Tibial nerve (tissue), 4 donors: Measurements from ENCODE around the gene CCDC50. TPM values are rescaled to one million over a fixed set of nuclear protein-coding genes. Genes with fewer than 3 reads are reported as not detected.

ENCODE experiments used
- DNase-seq, 2 donors: peaks; one replicate each; pipeline ENCODE4 v3.0.0-alpha.2; 2019; ENCODE audit warnings: low spot score in 2 of 2
- H3K27ac ChIP-seq, 4 donors: fragments of 200-600 bp; sonication (generic) in 3 of 4; one replicate each; pipeline ENCODE4 v1.5.1; 2017 to 2019; ENCODE audit warnings: mild to moderate bottlenecking in 1 of 4
- H3K27me3 ChIP-seq, 2 donors: fragments of 200-600 bp; sonication (generic) in 1 of 2; one replicate each; pipeline versions ENCODE4 v1.5.1 to v1.6.0; 2017 to 2019
- H3K36me3 ChIP-seq, 3 donors: fragments of 200-600 bp; sonication (generic); one replicate each; pipeline ENCODE4 v1.5.1; 2018 to 2019
- H3K4me1 ChIP-seq, 4 donors: fragments of 200-600 bp; sonication (generic) in 3 of 4; one replicate each; pipeline ENCODE4 v1.5.1; 2017 to 2019
- H3K4me3 ChIP-seq, 4 donors: fragments of 200-600 bp; sonication (generic) in 3 of 4; one replicate each; pipeline ENCODE4 v1.5.1; 2017 to 2019; ENCODE audit warnings: mild to moderate bottlenecking in 1 of 4, moderate library complexity in 1 of 4
- H3K9me3 ChIP-seq, 4 donors: fragments of 200-600 bp; sonication (generic) in 3 of 4; one replicate each; pipeline ENCODE4 v1.5.1; 2017 to 2019
- CTCF ChIP-seq, 5 experiments: fragments of 200-600 bp in 3 of 5; fragments of 450-650 bp in 2 of 5; sonication (generic) in 3 of 5; IDR thresholded peaks; one replicate each; pipeline ENCODE4 v1.5.1; 2016 to 2019; ENCODE audit warnings: antibody characterized with exemption in 5 of 5, mild to moderate bottlenecking in 3 of 5, moderate library complexity in 2 of 5
- EP300 ChIP-seq, 2 donors: sonication (generic); formaldehyde crosslinking; IDR thresholded peaks; one replicate each; pipeline ENCODE4 v1.6.1; 2017; ENCODE audit warnings: antibody characterized with exemption in 2 of 2, mild to moderate bottlenecking in 1 of 2
- POLR2A ChIP-seq, 2 donors: fragments of 450-650 bp; IDR thresholded peaks; one replicate each; pipeline ENCODE4 v1.6.1; 2017; ENCODE audit warnings: antibody characterized with exemption in 2 of 2, mild to moderate bottlenecking in 2 of 2, moderate library complexity in 2 of 2
- WGBS, 2 donors: methylation state at CpG; one replicate each; pipeline ENCODE4 v1.1.5; 2018; 5-methylcytosine and 5-hydroxymethylcytosine counted together
- total RNA-seq, 4 donors: library from RNA; depleted of rRNA; stranded (reverse); fragments of >200 nt; gene quantifications; one replicate each; pipeline ENCODE4 v1.1.0, GENCODE V29; 2016

The CCDC50 gene
- total RNA-seq, 4 donors from 2014 or later, result 83.5 to 99.6 (median 94.2) TPM

GRCh38 chr3:191401775-191402357 lies 72.7 kb downstream of the CCDC50 start:
- H3K27ac ChIP-seq, result no peak overlapping the region
- DNase-seq, result no peak
- TF ChIP-seq EP300 (IDR thresholded peaks at IDR 0.05) (no peak), POLR2A (IDR thresholded peaks at IDR 0.05) (no peak), CTCF (IDR thresholded peaks at IDR 0.05) (no peak)
- H3K9me3 ChIP-seq, result no peaks in the 10 kb centered on the region
- no peak overlapping the region for H3K4me3 ChIP-seq
- 87 to 89% methylated on average over 12 of the region's 12 CpGs for WGBS, 2 donors
- no peaks in the 10 kb centered on the region for H3K4me1 ChIP-seq
- peaks cover 0 to 22% (median 0%) of the 10 kb centered on the region in 3 donors for H3K36me3 ChIP-seq
- H3K27me3 ChIP-seq, result no peaks in the 10 kb centered on the region

GRCh38 chr3:191409791-191410359 lies 80.7 kb downstream of the CCDC50 start:
- TF ChIP-seq EP300 (IDR thresholded peaks at IDR 0.05) (no peak), POLR2A (IDR thresholded peaks at IDR 0.05) (no peak), CTCF (IDR thresholded peaks at IDR 0.05) (no peak)
- WGBS, 2 donors, result 94% methylated on average over 3 of the region's 3 CpGs
- DNase-seq, result no peak
- Histone ChIP-seq H3K4me3 (no peak overlapping the region), H3K9me3 (peaks cover 0 to 17% (median 4%) of the 10 kb centered on the region in 4 donors), H3K27me3 (no peaks in the 10 kb centered on the region), H3K4me1 (no peaks in the 10 kb centered on the region), H3K36me3 (no peaks in the 10 kb centered on the region), H3K27ac (no peak overlapping the region)

- Histone ChIP-seq H3K36me3 (no peaks in the 10 kb centered on the region), H3K27ac (no peak overlapping the region), H3K9me3 (peaks cover 0 to 17% (median 4%) of the 10 kb centered on the region in 4 donors), H3K27me3 (no peaks in the 10 kb centered on the region), H3K4me1 (no peaks in the 10 kb centered on the region), H3K4me3 (no peak overlapping the region)
- no peak for DNase-seq
- no peak for TF ChIP-seq CTCF (IDR thresholded peaks at IDR 0.05)
- TF ChIP-seq POLR2A (IDR thresholded peaks at IDR 0.05), result no peak
- no peak for TF ChIP-seq EP300 (IDR thresholded peaks at IDR 0.05)
- WGBS, 2 donors, result 46 to 68% methylated on average over 1 of the region's 1 CpG
These were observed 83.6 kb downstream of the CCDC50 start for GRCh38 chr3:191412759-191413158.

- H3K4me1 ChIP-seq, result no peaks in the 10 kb centered on the region
- TF ChIP-seq CTCF (IDR thresholded peaks at IDR 0.05) (no peak), POLR2A (IDR thresholded peaks at IDR 0.05) (no peak), EP300 (IDR thresholded peaks at IDR 0.05) (no peak)
- WGBS, 2 donors, result 21 to 34% methylated on average over 2 of the region's 2 CpGs
- DNase-seq, result no peak
- H3K27me3 ChIP-seq, result no peaks in the 10 kb centered on the region
- no peaks in the 10 kb centered on the region for H3K36me3 ChIP-seq
- no peak overlapping the region for H3K4me3 ChIP-seq
- H3K9me3 ChIP-seq, result peaks cover 0 to 16% (median 4%) of the 10 kb centered on the region in 4 donors
- H3K27ac ChIP-seq, result no peak overlapping the region
These were observed 85.1 kb downstream of the CCDC50 start for GRCh38 chr3:191414286-191414685.

GRCh38 chr3:191414732-191415131 lies 85.5 kb downstream of the CCDC50 start:
- H3K4me3 ChIP-seq, result no peak overlapping the region
- H3K4me1 ChIP-seq, result no peaks in the 10 kb centered on the region
- H3K9me3 ChIP-seq, result peaks cover 0 to 12% (median 3%) of the 10 kb centered on the region in 4 donors
- no peak overlapping the region for H3K27ac ChIP-seq
- no peak for DNase-seq
- WGBS, 2 donors, result 94 to 96% methylated on average over 1 of the region's 1 CpG
- no peak for TF ChIP-seq EP300 (IDR thresholded peaks at IDR 0.05)
- TF ChIP-seq CTCF (IDR thresholded peaks at IDR 0.05), result no peak
- no peak for TF ChIP-seq POLR2A (IDR thresholded peaks at IDR 0.05)
- H3K36me3 ChIP-seq, result no peaks in the 10 kb centered on the region
- no peaks in the 10 kb centered on the region for H3K27me3 ChIP-seq
